Activated CD8-positive, alpha-beta T cell treated with anti-CD3 and anti-CD28 coated beads for 36 hours (primary cell): ENCODE measurements around the gene RHOT1. TPM values are rescaled to one million over a fixed set of nuclear protein-coding genes. Genes with fewer than 3 reads are reported as not detected.
"Not testable (repeated sequence)": the region's sequence is repeated elsewhere in the genome, so short reads cannot be mapped to it uniquely, and the experiment has no call there.

ENCODE experiments used
- ATAC-seq: fragments of 200-7000 bp; cut with Tn5 transposase; one replicate; pipeline ENCODE4 v1.10.0; 2021; ENCODE audit warnings: mild to moderate bottlenecking, moderate library complexity
- CTCF ChIA-PET: fragments of 350-600 bp; sonication (Branson Sonifier 250); formaldehyde crosslinking; loops from one replicate; lab custom pipeline; 2021; ENCODE audit warnings: antibody characterized with exemption; lab: Charles Lee
- POLR2A ChIA-PET: fragments of 350-600 bp; sonication (Branson Sonifier 250); formaldehyde crosslinking; loops from one replicate; lab custom pipeline; 2021; ENCODE audit warnings: antibody characterized with exemption; lab: Charles Lee
- DNase-seq: peaks from one replicate; pipeline ENCODE4 v3.0.0-alpha.2; 2020
- H3K27ac Mint-ChIP-seq: one replicate; pipeline ENCODE4 v1.8.0; 2021; ENCODE audit warnings: mild to moderate bottlenecking, mixed read lengths
- H3K27me3 Mint-ChIP-seq: one replicate; pipeline ENCODE4 v1.8.0; 2021; ENCODE audit warnings: mixed read lengths
- H3K36me3 Mint-ChIP-seq: one replicate; pipeline ENCODE4 v1.8.0; 2021; ENCODE audit warnings: low read depth, mixed read lengths
- H3K4me1 Mint-ChIP-seq: one replicate; pipeline ENCODE4 v1.8.0; 2021; ENCODE audit warnings: low read depth, mixed read lengths
- H3K4me3 Mint-ChIP-seq: one replicate; pipeline ENCODE4 v1.8.0; 2021; ENCODE audit warnings: mild to moderate bottlenecking, moderate library complexity, mixed read lengths
- H3K9me3 Mint-ChIP-seq: one replicate; pipeline ENCODE4 v1.8.0; 2021; ENCODE audit warnings: mixed read lengths
- intact Hi-C: fragments of 100-400 bp; cut with micrococcal nuclease; formaldehyde crosslinking; loops from one replicate; pipeline ENCODE4 v1.10.0; 2022
- total RNA-seq, 2 experiments: library from RNA; stranded (reverse); gene quantifications; one replicate each; pipeline ENCODE4 v1.2.3, GENCODE V29; 2021
- TF ChIP-seq, protein P1 (sequence below): fragments of 200-600 bp; IDR thresholded peaks from one replicate; pipeline ENCODE4 v1.8.0; 2022; ENCODE audit warnings: antibody characterized with exemption, mild to moderate bottlenecking

Gene RHOT1
- total RNA-seq, 2 experiments from 2014 or later: 25.8 to 27.2 TPM

DNA sequence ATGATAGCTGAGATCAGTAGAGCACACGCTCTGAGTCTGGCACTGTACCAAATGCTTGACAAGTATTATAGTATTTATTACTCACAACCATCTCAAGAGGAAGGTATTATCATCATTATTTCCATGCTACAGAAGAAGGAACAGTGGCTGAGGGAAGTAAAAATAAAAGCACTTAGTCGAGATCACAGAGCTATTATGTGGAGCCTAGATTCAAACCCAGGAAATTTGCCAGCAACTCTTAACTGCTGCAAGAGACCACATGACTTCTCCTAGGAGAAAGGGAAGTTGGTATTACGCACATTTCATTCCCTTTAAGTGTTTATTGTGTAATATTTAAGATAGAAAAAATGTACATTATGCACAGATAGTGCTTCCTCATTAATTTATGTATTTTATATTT is 1.0 kb upstream of the RHOT1 start:
- ChIA-PET POLR2A (interaction anchor here (1.2 kb wide), 1 partner anchor 134 kb away, joined by 4 read pairs; the partner anchor contains the start of gene LRRC37B), CTCF (interaction anchor here (1.3 to 5.2 kb wide), 5 partner anchors 9 to 138 kb away, joined by 3 to 54 read pairs (median 4); no protein-coding TSS in a partner anchor)
- intact Hi-C loops: no loop called here
- H3K4me1 Mint-ChIP-seq: peaks cover 33% of the 10 kb centered on the region
- no peaks in the 10 kb centered on the region for H3K9me3 Mint-ChIP-seq
- DNase-seq (no peak), ATAC-seq (no peak)
- H3K27me3 Mint-ChIP-seq: no peaks in the 10 kb centered on the region
- TF ChIP-seq, protein P1, sequence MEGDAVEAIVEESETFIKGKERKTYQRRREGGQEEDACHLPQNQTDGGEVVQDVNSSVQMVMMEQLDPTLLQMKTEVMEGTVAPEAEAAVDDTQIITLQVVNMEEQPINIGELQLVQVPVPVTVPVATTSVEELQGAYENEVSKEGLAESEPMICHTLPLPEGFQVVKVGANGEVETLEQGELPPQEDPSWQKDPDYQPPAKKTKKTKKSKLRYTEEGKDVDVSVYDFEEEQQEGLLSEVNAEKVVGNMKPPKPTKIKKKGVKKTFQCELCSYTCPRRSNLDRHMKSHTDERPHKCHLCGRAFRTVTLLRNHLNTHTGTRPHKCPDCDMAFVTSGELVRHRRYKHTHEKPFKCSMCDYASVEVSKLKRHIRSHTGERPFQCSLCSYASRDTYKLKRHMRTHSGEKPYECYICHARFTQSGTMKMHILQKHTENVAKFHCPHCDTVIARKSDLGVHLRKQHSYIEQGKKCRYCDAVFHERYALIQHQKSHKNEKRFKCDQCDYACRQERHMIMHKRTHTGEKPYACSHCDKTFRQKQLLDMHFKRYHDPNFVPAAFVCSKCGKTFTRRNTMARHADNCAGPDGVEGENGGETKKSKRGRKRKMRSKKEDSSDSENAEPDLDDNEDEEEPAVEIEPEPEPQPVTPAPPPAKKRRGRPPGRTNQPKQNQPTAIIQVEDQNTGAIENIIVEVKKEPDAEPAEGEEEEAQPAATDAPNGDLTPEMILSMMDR: no peak
- peak overlapping the region; percentile 90 for H3K4me3 Mint-ChIP-seq
- peaks cover 4% of the 10 kb centered on the region for H3K36me3 Mint-ChIP-seq
- H3K27ac Mint-ChIP-seq: peak overlapping the region; percentile 87

DNA sequence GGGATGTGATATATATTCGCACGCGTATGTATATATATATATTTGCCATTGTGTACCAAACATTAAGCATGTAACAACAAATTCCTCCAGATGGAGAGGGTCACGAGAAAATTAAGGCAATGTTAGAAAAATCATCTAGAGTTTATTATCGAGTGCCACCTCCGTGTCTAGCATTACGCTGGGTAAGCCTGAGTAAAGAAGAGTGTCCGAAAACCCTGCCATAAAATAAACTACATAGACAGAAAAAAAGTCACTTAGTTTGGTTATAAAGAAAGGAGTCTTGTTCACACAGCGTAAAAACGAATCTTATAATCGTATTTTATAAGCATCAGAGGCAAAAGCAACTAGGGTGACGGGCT is 644 bp upstream of the RHOT1 start:
- peak overlapping the region; percentile 87 for H3K27ac Mint-ChIP-seq
- TF ChIP-seq, protein P1: no peak
- no peak for ATAC-seq
- CTCF ChIA-PET: interaction anchor here (1.3 to 5.2 kb wide), 4 partner anchors 9 to 134 kb away, joined by 3 to 54 read pairs (median 4); no protein-coding TSS in a partner anchor
- H3K4me1 Mint-ChIP-seq: peaks cover 33% of the 10 kb centered on the region
- H3K27me3 Mint-ChIP-seq: no peaks in the 10 kb centered on the region
- DNase-seq: no peak
- peaks cover 4% of the 10 kb centered on the region for H3K36me3 Mint-ChIP-seq
- intact Hi-C loops: no loop called here
- POLR2A ChIA-PET: interaction anchor here (1.2 kb wide), 1 partner anchor 135 kb away, joined by 4 read pairs; the partner anchor contains the start of gene LRRC37B
- peak overlapping the region; percentile 90 for H3K4me3 Mint-ChIP-seq
- no peaks in the 10 kb centered on the region for H3K9me3 Mint-ChIP-seq

DNA sequence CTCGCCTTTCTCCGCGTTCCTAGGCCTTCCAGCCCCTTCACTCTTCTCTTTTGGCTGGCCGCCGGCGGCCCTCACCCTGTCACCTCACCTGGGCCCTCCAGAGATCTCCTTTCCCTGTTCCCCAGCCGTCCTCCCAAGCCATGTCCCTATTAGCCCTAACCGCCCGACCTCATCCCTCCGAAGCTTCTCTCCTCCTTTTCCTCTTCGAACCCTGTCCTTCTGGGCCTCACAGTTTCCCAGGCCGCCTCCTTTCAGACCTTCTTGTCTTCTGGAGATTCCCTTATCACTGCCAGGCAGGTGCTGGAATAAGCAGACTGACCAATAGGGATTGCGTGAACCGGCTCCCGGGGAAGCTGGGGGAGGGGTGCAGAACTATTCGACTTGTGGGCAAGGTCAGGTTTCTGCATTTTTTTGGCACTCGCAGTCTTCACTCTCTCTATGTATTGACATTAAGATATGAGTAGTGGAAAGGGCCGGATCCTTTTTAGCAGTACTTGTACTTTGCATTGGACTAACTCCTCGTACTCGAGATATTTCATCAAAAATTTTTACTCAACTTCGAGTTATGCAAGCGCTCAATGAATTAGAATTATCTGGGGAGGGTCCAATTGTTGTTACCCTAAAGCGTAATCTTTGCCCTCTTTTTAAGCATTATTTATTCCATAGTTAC is 690 bp downstream of the RHOT1 start:
- Mint-ChIP-seq H3K4me1 (peaks cover 30% of the 10 kb centered on the region), H3K9me3 (no peaks in the 10 kb centered on the region), H3K4me3 (peak overlapping the region; percentile 90), H3K27ac (peak overlapping the region; percentile 88), H3K36me3 (peaks cover 4% of the 10 kb centered on the region), H3K27me3 (no peaks in the 10 kb centered on the region)
- ATAC-seq: no peak
- peak; percentile 40 for DNase-seq
- POLR2A ChIA-PET: interaction anchor here (0.6 kb wide), 1 partner anchor 215 kb away, joined by 3 read pairs; no protein-coding TSS in a partner anchor
- TF ChIP-seq, protein P1: no peak
- intact Hi-C loops: no loop called here
- CTCF ChIA-PET: interaction anchor here (1.4 to 1.5 kb wide), 2 partner anchors 17 to 136 kb away, joined by 3 to 4 read pairs; partner anchors contain the start of gene LRRC37B

DNA sequence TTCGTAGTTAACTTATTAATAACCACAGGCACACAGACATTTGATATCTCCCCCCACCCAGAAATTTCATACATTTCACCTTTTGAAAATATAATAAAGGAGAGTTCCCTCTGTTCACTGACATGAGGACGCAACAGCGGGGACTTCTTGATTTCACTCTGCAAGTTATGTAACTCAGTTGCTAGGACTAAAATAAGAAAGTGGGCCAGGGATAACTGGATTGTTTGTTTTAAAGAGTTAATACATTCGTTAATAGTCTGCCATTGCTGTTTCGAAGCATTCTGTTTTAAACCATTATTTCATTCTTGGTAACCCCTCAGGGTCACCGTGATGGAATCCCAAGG is 1.2 kb downstream of the RHOT1 start:
- intact Hi-C loops: no loop called here
- no peaks in the 10 kb centered on the region for H3K27me3 Mint-ChIP-seq
- no peaks in the 10 kb centered on the region for H3K9me3 Mint-ChIP-seq
- POLR2A ChIA-PET: no interaction called here
- DNase-seq: no peak
- no peak for ATAC-seq
- peaks cover 4% of the 10 kb centered on the region for H3K36me3 Mint-ChIP-seq
- H3K27ac Mint-ChIP-seq: peak overlapping the region; percentile 88
- H3K4me1 Mint-ChIP-seq: peaks cover 34% of the 10 kb centered on the region
- CTCF ChIA-PET: interaction anchor here (1.4 kb wide), 1 partner anchor 137 kb away, joined by 4 read pairs; the partner anchor contains the start of gene LRRC37B
- H3K4me3 Mint-ChIP-seq: peak overlapping the region; percentile 90
- TF ChIP-seq, protein P1: no peak

DNA sequence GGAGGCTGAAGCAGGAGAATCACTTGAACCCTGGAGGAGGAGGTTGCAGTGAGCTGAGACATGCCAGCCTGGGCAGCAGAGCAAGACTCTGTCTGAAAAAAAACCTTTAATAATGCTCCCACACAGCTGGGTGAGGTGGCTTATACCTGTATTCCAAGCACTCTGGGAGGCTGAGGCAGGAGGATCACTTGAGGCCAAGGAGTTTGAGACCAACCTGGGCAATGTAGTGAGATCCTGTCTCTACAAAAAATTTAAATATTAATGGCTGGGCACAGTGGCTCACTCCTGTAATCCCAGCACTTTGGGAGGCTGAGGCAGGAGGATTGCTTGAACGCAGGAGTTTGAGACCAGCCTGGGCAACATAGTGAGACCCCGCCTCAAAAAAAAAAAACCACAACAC is 2.1 kb downstream of the RHOT1 start:
- CTCF ChIA-PET, H3K27ac Mint-ChIP-seq, H3K36me3 Mint-ChIP-seq, ATAC-seq, H3K4me3 Mint-ChIP-seq, H3K9me3 Mint-ChIP-seq, H3K27me3 Mint-ChIP-seq, intact Hi-C loops, POLR2A ChIA-PET, DNase-seq: not testable (repeated sequence)
- peaks cover 35% of the 10 kb centered on the region for H3K4me1 Mint-ChIP-seq
